HG03060 (cell line): ENCODE results near the gene TSLP.

Source experiments
- ATAC-seq: cut with Tn5 transposase; IDR thresholded peaks from one replicate; pipeline ENCODE4 v1.9.1; 2021; ENCODE audit warnings: low read depth, moderate number of reproducible peaks; ENCODE audit not compliant: unreplicated experiment

Gene TSLP

DNA sequence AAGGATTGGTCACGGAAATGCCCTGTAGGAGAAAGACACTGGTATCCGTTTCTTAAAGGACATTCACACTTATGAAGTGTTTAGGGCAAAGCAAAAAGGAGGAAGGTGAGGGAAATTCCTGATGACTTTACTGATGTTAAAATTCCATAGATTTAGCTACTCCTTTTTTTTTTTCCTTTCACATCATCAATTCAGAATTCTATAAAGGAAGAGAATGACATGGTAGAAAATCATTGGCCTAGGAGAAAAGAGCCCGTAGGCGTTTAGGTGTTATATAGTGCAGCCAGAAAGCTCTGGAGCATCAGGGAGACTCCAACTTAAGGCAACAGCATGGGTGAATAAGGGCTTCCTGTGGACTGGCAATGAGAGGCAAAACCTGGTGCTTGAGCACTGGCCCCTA lies at the start of gene TSLP:
Gene TSLP (plus strand): TSS at position 301 of the 400 bp plus-strand sequence. CDS start 178 bp downstream, outside the sequence.
- no peak for ATAC-seq

GRCh38 chr5:111022301-111022700 lies 49.2 kb upstream of the TSLP start:
- ATAC-seq: no peak

DNA sequence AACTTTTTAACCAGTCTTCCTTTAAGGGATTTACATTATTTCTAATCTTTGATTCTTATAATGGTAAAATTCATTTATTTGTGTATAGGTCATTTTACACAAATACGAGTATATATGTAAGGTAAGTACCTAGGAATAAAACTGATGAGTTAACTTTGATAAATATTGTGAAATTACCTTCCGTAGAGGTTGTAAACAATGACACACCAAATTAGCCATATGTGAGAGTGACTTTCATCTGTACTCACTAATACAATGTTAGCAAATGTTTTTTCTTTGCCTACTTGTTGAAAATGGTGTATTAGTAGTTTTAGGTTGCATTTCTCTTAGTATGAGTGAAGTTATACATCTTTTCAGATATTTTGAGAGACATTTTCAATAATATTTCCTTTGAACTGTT lies 42.6 kb upstream of the TSLP start:
- no peak for ATAC-seq

DNA sequence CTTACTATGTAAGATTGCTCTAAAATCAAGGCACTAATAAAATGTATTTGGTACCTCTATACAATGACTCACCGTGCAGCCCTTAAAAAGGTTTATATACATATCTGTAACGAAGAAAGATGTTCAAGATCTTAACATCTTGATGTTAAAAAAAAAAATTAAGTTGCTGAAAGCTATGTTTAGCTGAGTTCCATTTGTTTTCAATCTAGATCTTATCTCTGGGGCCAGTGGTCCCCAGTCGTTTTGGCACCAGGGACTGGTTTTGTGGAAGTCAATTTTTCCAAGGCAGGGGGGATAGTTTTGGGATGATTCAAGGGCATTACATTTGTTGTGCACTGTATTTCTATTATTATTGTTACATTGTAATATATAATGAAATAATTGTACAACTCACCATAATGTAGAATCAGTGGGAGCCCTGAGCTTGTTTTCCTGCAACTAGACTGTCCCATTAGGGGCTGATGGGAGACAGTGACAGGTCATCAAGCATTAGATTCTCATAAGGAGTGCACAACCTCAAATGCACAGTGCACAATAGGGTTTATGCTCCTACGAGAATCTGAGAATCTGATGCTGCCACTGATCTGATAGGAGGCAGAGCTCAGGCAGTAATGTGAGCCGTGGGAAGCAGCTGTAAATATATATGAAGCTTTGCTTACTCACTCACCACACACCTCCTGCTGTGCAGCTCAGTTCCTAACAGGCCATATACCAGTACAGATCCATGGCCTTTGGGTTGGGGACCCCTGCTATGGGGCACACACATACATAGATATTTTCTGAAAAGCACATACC lies 27.6 kb upstream of the TSLP start:
- no peak for ATAC-seq

- no peak for ATAC-seq
These were observed 13.4 kb upstream of the TSLP start for GRCh38 chr5:111058064-111058463.

- no peak for ATAC-seq
These were observed 11.3 kb upstream of the TSLP start for GRCh38 chr5:111060169-111060568.

GRCh38 chr5:111061618-111062017 lies 9.9 kb upstream of the TSLP start:
- ATAC-seq: no peak

GRCh38 chr5:111063709-111064322 lies 7.7 kb upstream of the TSLP start:
- no peak for ATAC-seq

- ATAC-seq: no peak
These were observed 5.1 kb upstream of the TSLP start for GRCh38 chr5:111066261-111066938.

GRCh38 chr5:111068213-111068612 lies 3.3 kb upstream of the TSLP start:
- no peak for ATAC-seq

DNA sequence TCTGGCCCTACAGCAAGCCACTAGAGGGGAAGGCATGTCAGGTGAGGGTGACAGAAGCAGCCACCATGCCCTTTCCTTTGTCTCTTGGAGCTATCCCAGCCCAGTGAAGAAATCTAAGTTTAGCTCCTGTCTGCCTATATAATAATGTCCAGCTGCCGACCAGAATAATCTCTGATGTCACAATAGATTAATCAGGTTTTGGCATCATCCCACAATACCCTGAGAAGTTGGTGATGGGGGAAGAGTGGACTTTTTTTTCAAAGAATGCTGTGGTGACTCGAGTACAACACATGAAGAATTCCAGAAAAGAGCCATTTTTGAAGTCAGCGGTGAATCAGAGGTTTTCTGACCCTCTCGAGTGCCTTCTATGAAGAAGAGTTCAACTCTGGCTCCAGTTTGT lies 1.7 kb upstream of the TSLP start:
- ATAC-seq: no peak

GRCh38 chr5:111070272-111071134 lies 1.0 kb upstream of the TSLP start:
- no peak for ATAC-seq

GRCh38 chr5:111072949-111073682 lies 1.6 kb downstream of the TSLP start:
- ATAC-seq: no peak

- ATAC-seq: no peak
These were observed 2.7 kb downstream of the TSLP start for GRCh38 chr5:111074244-111074643.

GRCh38 chr5:111075520-111075919 lies 4.0 kb downstream of the TSLP start:
- ATAC-seq: no peak

DNA sequence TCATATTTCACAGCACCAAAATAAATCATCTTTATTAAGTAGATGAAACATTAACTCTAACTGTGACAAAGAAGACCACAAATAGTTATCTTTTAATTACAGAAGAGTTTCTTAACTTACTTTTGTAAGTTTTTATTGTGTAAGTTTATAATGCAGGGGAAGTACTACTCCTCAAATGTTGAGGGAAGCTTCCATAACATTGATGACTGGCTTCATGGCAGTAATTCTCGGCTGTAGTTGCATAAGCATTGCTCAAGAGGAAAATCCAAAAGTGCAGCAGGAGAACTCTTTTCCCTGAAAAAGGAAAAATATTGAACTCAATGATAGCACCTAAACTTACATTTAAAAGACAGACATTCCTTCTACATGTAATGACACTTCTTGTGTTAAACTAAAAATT lies 4.6 kb downstream of the TSLP start:
- ATAC-seq: no peak

GRCh38 chr5:111077678-111078077 lies 6.2 kb downstream of the TSLP start:
- no peak for ATAC-seq

- ATAC-seq: no peak
These were observed 8.3 kb downstream of the TSLP start for GRCh38 chr5:111079846-111080245.

GRCh38 chr5:111083323-111083722 lies 11.8 kb downstream of the TSLP start:
- ATAC-seq: no peak
